Activated T-helper 1 cell treated with Interleukin-2 at 50 U/mL for 16 hours (primary cell): ENCODE measurements around the gene ARL4A.

ENCODE experiments used
- DNase-seq: peaks from one replicate; pipeline ENCODE4 v3.0.0-alpha.2; 2020; ENCODE audit warnings: low read depth

The ARL4A gene

DNA sequence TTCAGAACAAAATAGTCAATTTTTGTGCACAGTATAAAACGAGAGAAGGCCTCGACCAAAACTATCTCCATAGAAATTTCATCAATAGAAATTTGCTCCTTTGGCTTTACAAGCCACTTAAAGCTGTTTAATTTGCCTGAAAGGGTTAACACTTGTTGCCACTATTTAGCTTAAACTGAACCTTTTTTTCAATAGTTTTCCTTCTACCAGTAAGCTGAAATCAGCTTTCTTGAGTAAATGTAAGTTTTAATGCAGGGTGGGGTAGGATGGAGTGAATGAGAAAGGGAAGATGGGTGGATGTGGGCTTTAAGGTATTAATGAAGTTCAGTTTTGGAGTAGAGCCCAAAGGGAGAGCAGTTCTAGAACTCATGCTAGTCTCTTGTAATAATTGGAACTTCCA lies 39.5 kb downstream of the ARL4A start:
- no peak for DNase-seq

- DNase-seq, result no peak
These were observed 40.2 kb downstream of the ARL4A start for GRCh38 chr7:12727455-12728191.

- no peak for DNase-seq
These were observed 40.7 kb downstream of the ARL4A start for GRCh38 chr7:12728192-12728538.

DNA sequence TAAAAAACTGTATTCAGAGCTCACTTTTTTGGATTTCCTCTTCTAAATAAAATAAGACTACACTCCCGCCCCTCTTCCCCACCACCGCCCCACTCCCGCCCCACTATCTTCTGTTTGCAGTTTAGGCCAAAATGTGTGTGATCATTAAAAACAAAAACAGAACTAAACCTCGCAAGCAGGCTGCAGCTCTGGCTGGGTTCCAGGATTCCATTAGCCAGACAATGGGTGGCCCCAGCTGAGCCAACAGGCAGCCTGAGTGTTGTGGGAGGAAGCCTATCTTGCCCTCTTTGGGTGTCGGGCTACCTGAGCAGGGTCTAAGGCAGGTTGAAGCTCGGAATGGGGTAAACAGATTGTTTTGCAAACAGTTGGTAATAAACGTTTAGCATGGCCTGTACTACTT lies 41.7 kb downstream of the ARL4A start:
- DNase-seq, result no peak

- DNase-seq, result no peak
These were observed 43.1 kb downstream of the ARL4A start for GRCh38 chr7:12730523-12730922.

- no peak for DNase-seq
These were observed 43.8 kb downstream of the ARL4A start for GRCh38 chr7:12731214-12731656.

DNA sequence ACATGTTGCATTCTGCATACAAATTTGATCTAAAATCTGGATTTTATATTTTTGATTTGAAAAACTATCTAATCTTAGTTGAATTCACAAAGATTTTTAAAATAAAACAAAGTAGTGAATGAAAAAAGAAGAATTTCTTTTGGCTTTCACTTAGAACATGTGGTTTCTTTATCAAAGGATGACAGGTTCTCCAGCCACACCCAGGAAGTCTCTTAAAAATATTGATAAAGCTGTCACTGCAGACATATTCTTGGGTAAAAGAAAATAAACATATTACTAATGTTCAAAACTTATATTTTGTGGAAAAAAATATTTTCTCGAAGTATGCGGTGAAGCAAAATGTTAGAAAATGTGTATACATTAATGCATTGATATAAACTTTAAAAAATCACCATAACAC lies 44.3 kb downstream of the ARL4A start:
- DNase-seq, result no peak

- DNase-seq, result no peak
These were observed 45.0 kb downstream of the ARL4A start for GRCh38 chr7:12732428-12732827.

- no peak for DNase-seq
These were observed 48.5 kb downstream of the ARL4A start for GRCh38 chr7:12735923-12736322.

DNA sequence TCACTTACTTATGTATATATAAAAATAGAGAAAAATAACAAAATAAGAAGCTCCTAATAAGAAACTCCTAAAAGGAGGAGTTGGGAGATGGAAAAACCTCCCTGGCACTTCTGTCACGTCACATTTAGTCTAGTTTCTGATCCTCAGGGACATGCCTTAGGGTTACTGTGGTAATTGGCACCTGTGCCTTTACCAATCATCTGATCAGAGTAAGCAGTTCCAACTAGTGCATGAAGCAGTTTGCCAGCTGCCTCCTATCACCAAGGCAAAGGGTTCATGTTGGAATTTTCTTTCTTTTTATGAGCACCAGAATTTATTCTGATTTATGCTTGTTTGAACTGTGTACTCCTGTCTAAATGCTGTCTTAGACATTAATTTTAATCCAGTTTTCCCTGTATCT lies 49.9 kb downstream of the ARL4A start:
- no peak for DNase-seq

- DNase-seq, result no peak
These were observed 50.4 kb downstream of the ARL4A start for GRCh38 chr7:12737836-12738235.

DNA sequence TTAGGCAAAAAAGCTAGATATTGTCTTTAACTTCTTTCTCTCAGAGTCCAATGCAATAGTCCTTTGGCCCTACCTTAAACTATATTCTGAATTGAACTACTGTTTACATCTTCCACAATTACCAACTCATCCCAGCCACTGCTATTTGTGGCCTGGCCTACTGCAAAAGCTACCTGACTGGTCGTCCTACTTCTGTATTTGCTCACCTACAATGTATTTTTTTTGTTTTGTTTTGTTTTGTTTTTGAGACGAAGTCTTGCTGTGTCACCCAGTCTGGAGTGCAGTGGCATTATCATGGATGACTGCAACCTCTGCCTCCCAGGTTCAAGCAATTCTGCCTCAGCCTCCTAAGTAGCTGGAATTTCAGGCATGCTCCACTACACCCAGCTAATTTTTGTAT lies 51.2 kb downstream of the ARL4A start:
- DNase-seq, result no peak
